GM10266 (cell line): ENCODE results near the gene NDUFS2.

Experiments used
- DNase-seq: peaks from one replicate; pipeline ENCODE4 v3.0.0; 2012; ENCODE audit errors: extremely low spot score
- CTCF ChIP-seq: IDR thresholded peaks from 2 replicates; pipeline ENCODE4 v1.5.1; 2012; ENCODE audit warnings: mild to moderate bottlenecking, low read depth; ENCODE audit not compliant: control insufficient read depth, insufficient read depth; ENCODE audit errors: missing control alignments

The NDUFS2 gene

GRCh38 chr1:161165742-161166668 lies 36.2 kb upstream of the NDUFS2 start, which contains the start of gene PPOX:
PPOX (plus strand) TSS chr1:161166426; CDS start chr1:161166848, 422 bp downstream.
- peak; percentile 44 for TF ChIP-seq CTCF
- peak; percentile 89 for DNase-seq

- DNase-seq: no peak
- TF ChIP-seq CTCF: no peak
Observed at GRCh38 chr1:161166669-161167548, 35.3 kb upstream of the NDUFS2 start.

- no peak for TF ChIP-seq CTCF
- DNase-seq: no peak
Observed at GRCh38 chr1:161168906-161169305, 33.3 kb upstream of the NDUFS2 start.

- no peak for DNase-seq
- TF ChIP-seq CTCF: no peak
Observed at GRCh38 chr1:161171191-161171590, 31.0 kb upstream of the NDUFS2 start.

- no peak for TF ChIP-seq CTCF
- DNase-seq: no peak
Observed at GRCh38 chr1:161171696-161172095, 30.5 kb upstream of the NDUFS2 start.

- no peak for DNase-seq
- TF ChIP-seq CTCF: no peak
Observed at GRCh38 chr1:161172349-161172748, 29.8 kb upstream of the NDUFS2 start.
